NCI-H2171 (cell line): ENCODE data around the gene TLK1.
"Not testable (repeated sequence)": the region's sequence is repeated elsewhere in the genome, so short reads cannot be mapped to it uniquely, and the experiment has no call there.

Experiments
- DNase-seq: peaks from one replicate; lab custom pipeline; 2025; lab: John Stamatoyannopoulos, UW

Gene TLK1

GRCh38 chr2:171142398-171142797, 18.3 kb downstream of the TLK1 start:
- DNase-seq = no peak

GRCh38 chr2:171141320-171141719, 19.4 kb downstream of the TLK1 start:
- DNase-seq = no peak

DNA sequence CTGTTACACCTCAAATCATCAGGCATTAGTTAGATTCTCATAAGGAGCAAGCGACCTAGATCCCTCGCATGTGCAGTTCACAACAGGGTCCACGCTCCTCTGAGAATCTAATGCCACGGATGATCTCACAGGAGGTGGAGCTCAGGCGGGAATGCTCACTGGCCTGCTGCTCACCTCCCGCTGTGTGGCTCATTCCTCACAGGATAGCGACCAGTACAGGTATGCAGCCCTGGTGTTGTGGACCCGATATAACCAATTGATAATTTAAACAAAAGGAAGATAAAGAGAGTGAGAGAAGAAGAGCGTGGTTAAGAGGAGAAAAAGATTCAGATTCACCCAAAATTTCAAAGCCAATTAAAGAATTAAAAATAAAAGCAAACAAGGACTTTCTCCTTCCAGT, 20.8 kb downstream of the TLK1 start:
- DNase-seq = no peak

- DNase-seq = no peak
Measured at GRCh38 chr2:171136024-171136423, 24.7 kb downstream of the TLK1 start.

- DNase-seq = no peak
Measured at GRCh38 chr2:171134624-171135230, 26.0 kb downstream of the TLK1 start.

GRCh38 chr2:171132086-171132485, 28.6 kb downstream of the TLK1 start:
- DNase-seq = no peak

DNA sequence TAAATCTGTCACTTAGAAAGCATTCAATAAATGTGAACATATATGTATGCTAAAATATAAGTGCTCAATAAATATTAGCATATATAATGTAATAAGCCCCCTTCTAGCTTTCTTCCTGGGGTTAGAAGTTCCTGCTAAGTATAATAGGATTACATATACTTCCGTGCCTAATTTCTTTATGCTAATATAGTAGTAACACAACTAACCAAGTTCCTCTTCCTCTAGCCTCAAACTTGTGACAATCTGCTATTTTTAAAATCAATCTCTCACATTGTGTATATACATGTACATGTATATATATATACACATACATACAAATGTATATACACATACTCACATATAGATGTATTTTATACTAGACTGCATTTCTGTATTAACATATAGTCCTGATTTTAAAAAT, 32.2 kb downstream of the TLK1 start:
- DNase-seq = no peak

DNA sequence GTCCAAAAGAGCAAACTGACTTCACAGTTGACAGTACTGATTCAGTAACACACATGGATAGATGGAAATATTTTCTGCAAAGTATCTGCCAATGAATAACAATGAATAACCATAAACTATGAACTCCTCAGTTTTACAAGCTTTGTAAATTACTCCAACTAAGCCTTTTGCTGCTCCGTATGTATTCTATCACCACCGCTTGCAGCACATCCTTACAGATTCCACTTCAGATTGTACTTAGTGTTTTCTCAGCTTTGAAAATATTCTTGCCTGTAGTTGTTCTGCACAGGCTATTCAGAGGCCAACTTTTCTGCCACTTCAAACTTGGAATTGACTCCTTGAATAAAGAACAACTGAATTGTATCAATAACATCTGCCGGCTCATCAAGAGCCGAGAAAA, 36.2 kb downstream of the TLK1 start:
- DNase-seq = no peak

DNA sequence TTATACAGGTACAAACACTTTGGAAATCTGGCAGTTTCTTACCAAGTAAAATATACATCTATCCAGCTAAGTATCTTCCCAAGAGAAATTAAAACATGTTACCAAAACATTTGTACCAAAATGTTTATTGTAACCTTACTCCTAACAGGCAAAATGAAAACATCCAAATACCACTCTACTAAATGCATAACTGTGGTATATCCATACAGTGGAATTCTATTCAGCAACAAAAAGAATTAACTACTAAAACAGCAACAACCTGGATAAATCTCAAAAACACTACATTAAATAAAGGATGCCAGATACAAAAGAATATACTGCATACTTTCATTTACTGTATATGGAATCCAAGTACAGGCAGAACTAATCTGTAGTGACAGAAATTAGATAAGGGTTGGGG, 51.1 kb downstream of the TLK1 start:
- no peak for DNase-seq

- DNase-seq = no peak
Measured at GRCh38 chr2:171109020-171109419, 51.7 kb downstream of the TLK1 start.

GRCh38 chr2:171107803-171108202, 52.9 kb downstream of the TLK1 start:
- DNase-seq = no peak

DNA sequence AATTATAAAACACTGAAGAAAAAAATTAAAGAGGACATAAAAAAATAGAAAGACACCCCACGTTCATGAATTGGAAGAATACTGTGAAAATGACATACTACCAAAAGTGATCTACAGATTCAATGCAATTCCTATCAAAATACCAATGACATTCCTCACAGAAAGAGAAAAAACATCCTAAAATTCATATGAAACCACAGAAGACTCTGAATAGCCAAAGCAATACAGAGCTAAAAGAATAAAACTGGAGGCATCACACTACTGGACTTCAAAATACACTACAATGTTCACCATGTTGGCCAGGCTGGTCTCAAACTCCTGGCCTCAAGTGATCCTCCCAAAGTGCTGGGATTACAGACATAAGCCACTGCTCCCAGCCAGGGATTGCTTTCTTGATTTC, 56.3 kb downstream of the TLK1 start:
- no peak for DNase-seq

DNA sequence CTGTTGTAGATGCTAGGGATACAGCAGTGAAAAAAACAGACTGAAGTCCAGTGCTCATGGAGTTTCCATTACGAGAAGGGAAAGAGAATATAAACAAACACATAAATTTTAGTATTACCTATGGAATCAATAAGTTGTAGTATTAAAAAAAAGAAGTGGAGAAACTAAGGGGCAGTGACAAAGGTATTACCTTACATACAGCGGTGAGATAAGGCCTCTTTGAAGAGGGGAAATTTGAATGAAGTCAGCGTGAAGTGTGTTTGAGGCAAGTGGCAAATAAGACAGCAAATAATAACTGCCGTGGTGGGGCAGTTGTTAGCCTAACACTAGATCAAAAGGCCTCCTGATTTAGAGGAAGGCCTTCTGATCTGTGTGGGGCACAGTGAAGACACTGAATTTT, 57.9 kb downstream of the TLK1 start:
- DNase-seq = no peak

GRCh38 chr2:171100370-171100769, 60.3 kb downstream of the TLK1 start:
- DNase-seq = no peak

DNA sequence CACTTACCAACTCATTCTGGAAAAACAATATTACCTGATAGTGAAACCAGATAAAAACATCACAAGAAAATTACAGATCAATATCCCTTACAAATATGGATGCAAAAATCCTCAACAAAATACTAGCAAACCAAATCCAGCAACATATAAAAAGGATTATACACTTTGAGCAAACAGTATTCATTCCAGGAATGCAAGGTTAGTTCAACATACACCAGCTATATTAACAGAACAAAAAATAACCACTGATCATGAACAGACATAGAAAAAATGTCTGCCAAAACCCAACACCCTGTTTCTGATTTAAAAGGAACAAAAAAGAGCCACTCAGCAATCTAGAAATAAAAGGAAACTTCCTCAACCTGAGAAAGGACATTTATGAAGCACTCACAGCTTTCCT, 62.1 kb downstream of the TLK1 start:
- no peak for DNase-seq

- DNase-seq = no peak
Measured at GRCh38 chr2:171095014-171095582, 65.6 kb downstream of the TLK1 start.

DNA sequence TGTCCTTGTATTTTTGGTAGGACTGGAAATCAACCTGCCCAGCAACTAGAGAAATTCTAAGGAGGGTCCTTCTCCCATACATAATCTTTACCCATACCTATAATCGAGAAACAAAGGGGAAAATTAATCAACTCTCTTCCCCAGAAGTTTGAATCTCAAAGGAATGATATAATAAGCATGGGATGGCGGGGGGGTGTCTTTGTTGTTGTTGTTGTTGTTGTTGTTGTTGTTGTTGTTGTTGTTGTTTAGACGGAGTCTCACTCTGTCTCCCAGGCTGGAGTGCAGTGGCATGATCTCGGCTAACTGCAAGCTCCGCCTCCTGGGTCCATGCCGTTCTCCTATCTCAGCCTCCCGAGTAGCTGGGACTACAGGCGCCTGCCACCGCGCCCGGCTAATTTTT, 69.2 kb downstream of the TLK1 start:
- DNase-seq = not testable (repeated sequence)

GRCh38 chr2:171089489-171089888, 71.2 kb downstream of the TLK1 start:
- no peak for DNase-seq

DNA sequence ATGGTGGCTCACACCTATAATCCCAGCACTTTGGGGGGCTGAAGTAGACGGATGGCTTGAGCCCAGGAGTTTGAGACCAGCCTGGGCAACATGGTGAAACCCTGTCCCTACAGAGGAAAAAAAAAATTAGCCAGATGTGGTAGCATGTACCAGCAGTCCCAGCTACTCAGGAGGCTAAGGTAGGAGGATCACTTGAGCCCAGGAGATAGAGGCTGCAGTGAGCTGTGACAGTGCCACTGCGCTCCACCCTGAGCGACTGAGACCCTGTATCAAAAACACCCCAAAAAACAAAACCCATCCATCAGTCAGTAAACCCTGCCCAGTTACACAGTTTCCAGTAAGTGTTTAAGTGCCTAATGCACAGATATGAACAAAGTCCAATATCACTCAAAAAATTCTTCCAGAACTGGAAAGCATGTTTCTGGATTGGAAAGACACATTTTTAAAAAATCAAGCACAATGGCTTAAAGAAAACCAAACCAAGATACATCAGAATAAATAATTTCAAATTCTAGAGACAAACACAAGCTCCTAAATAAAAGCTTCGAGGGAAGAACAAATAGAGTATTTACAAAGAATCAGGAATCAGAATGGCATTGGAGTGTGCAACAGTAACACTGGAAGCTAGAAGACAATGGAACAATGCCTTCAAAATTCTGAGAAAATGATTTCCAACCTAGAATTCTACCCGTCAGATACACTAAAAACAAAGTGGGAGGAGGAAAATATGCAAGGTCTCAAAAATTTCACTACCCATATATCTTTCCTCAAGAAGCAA, 72.4 kb downstream of the TLK1 start:
- no peak for DNase-seq

- DNase-seq = no peak
Measured at GRCh38 chr2:171087547-171087946, 73.1 kb downstream of the TLK1 start.

GRCh38 chr2:171086352-171087290, 74.1 kb downstream of the TLK1 start:
- no peak for DNase-seq

- no peak for DNase-seq
Measured at GRCh38 chr2:171084128-171084527, 76.6 kb downstream of the TLK1 start.
